Neural progenitor cell (in vitro differentiated cells): ENCODE results near the gene TBC1D14. TPM values are rescaled to one million over a fixed set of nuclear protein-coding genes. Genes with fewer than 3 reads are reported as not detected.

ENCODE experiments used
- DNase-seq: peaks from one replicate; pipeline ENCODE4 v3.0.0-alpha.2; 2016; ENCODE audit warnings: low spot score
- H2AFZ ChIP-seq: fragments of 200-600 bp; sonication (generic); replicated peaks from 2 replicates; pipeline ENCODE4 v1.6.1; 2016; ENCODE audit warnings: antibody characterized with exemption
- H3F3A ChIP-seq: fragments of 200-600 bp; sonication (generic); 2 replicates; pipeline ENCODE4 v1.6.1; 2016; ENCODE audit warnings: antibody characterized with exemption, low read depth
- H3K27ac ChIP-seq: fragments of 200-600 bp; sonication (generic); 2 replicates; pipeline ENCODE4 v1.5.1; 2016; ENCODE audit warnings: mild to moderate bottlenecking
- H3K27me3 ChIP-seq: fragments of 200-600 bp; sonication (generic); 2 replicates; pipeline ENCODE4 v1.6.1; 2016; ENCODE audit warnings: mild to moderate bottlenecking, moderate library complexity
- H3K36me3 ChIP-seq: fragments of 200-600 bp; sonication (generic); 2 replicates; pipeline ENCODE4 v1.5.1; 2016
- H3K4me1 ChIP-seq: fragments of 200-600 bp; sonication (generic); 2 replicates; pipeline ENCODE4 v1.6.1; 2016; ENCODE audit warnings: mixed run types
- H3K4me2 ChIP-seq: fragments of 200-600 bp; sonication (generic); 2 replicates; pipeline ENCODE4 v1.6.1; 2016
- H3K4me3 ChIP-seq: fragments of 200-600 bp; sonication (generic); 2 replicates; pipeline ENCODE4 v1.5.1; 2016
- H3K79me2 ChIP-seq: fragments of 200-600 bp; sonication (generic); 2 replicates; pipeline ENCODE4 v1.6.1; 2016; ENCODE audit warnings: low read depth
- H3K9ac ChIP-seq: fragments of 200-600 bp; sonication (generic); 2 replicates; pipeline ENCODE4 v1.6.1; 2016
- H3K9me3 ChIP-seq: fragments of 200-600 bp; sonication (generic); 2 replicates; pipeline ENCODE4 v1.5.1; 2016; ENCODE audit warnings: low read depth
- H4K20me1 ChIP-seq: fragments of 200-600 bp; sonication (generic); 2 replicates; pipeline ENCODE4 v1.6.1; 2016; ENCODE audit warnings: low read depth
- H3K27ac Mint-ChIP-seq: 3 replicates; pipeline ENCODE4 v1.8.0; 2021; ENCODE audit warnings: mixed read lengths
- H3K27me3 Mint-ChIP-seq: 2 replicates; pipeline ENCODE4 v1.8.0; 2022; ENCODE audit warnings: low read depth, mild to moderate bottlenecking, inconsistent platforms, moderate library complexity, mixed read lengths; ENCODE audit not compliant: insufficient read depth
- H3K36me3 Mint-ChIP-seq: 3 replicates; pipeline ENCODE4 v1.8.0; 2021; ENCODE audit warnings: mixed read lengths
- H3K4me1 Mint-ChIP-seq: 3 replicates; pipeline ENCODE4 v1.8.0; 2021; ENCODE audit warnings: mixed read lengths
- H3K4me3 Mint-ChIP-seq: 3 replicates; pipeline ENCODE4 v1.8.0; 2021; ENCODE audit warnings: mild to moderate bottlenecking, moderate library complexity, mixed read lengths
- H3K9me3 Mint-ChIP-seq: 3 replicates; pipeline ENCODE4 v1.8.0; 2020; ENCODE audit warnings: mixed read lengths
- CTCF ChIP-seq: fragments of 200-600 bp; sonication (generic); IDR thresholded peaks from 2 replicates; pipeline ENCODE4 v1.5.1; 2017; ENCODE audit warnings: antibody characterized with exemption, mild to moderate bottlenecking
- EZH2 ChIP-seq: fragments of 200-600 bp; sonication (generic); IDR thresholded peaks from 2 replicates; pipeline ENCODE4 v1.6.1; 2017; ENCODE audit warnings: antibody characterized with exemption, mild to moderate bottlenecking, moderate library complexity
- EZH2phosphoT487 ChIP-seq: fragments of 200-600 bp; sonication (generic); IDR thresholded peaks from 2 replicates; pipeline ENCODE4 v1.6.1; 2017; ENCODE audit warnings: antibody characterized with exemption
- total RNA-seq: library from RNA; depleted of rRNA; stranded (reverse); fragments of >200 nt; gene quantifications from 2 replicates; pipeline ENCODE4 v1.2.3, GENCODE V29; 2015; ENCODE audit warnings: low replicate concordance

Gene TBC1D14
- total RNA-seq, 1 donor from 2014 or later, result 47.9 TPM

DNA sequence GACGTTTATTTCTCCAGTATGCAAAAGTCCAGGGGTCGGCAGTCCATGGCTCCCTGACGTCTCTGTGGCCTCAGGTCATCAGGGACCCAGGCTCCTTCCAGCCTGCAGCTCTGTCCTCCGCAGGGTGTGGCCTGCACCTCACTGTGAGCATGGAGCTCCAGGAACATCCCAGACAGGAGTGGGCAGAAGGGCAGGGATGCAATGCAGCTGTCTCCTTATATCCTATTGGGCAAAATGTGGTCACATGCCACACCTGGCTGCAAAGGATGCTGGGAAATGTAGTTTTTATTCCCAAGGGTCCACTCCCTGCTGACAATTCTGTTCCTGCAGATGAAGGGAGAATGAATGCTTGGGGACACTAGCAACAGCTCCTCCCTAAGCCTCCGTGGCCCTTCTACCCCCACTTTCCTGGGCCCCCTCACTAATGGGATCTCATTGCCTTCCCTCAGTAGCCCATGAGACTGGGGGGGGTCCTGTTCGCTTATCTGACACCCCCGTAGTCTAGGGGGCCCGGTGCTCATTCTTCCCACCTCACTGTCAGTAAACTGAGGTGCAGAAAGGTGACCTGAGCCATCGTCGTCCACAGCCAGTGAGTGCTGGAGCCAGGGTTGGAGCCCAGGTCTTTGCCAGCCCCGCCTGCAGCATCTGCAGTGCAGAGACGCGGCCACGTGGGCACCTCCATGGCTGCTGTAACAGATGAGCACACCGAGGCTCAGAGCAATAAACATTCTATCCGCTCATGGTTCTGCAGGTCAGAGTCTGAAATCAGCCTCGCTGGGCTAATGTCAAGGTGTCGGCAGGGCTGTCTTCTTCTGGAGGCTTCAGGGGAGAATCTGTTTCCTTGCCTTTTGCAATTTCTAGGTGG, 164.1 kb downstream of the TBC1D14 start:
- DNase-seq, result peak; percentile 87
- Histone ChIP-seq H3K4me3 (no peak overlapping the region), H3K9me3 (no peaks in the 10 kb centered on the region), H3K9ac (no peak overlapping the region), H3K36me3 (no peaks in the 10 kb centered on the region), H3K4me2 (no peak overlapping the region), H3K4me1 (no peaks in the 10 kb centered on the region), H4K20me1 (no peaks in the 10 kb centered on the region), H3K27ac (no peak overlapping the region), H3F3A (peaks cover 4% of the 10 kb centered on the region), H2AFZ (no peak overlapping the region), H3K27me3 (peaks cover 26% of the 10 kb centered on the region), H3K79me2 (no peaks in the 10 kb centered on the region)
- TF ChIP-seq EZH2phosphoT487 (no peak), EZH2 (no peak), CTCF (no peak)
- no peaks in the 10 kb centered on the region for H3K36me3 Mint-ChIP-seq
- no peaks in the 10 kb centered on the region for H3K9me3 Mint-ChIP-seq
- no peak overlapping the region for H3K4me3 Mint-ChIP-seq
- H3K4me1 Mint-ChIP-seq, result peaks cover 9% of the 10 kb centered on the region
- H3K27ac Mint-ChIP-seq, result peak overlapping the region; percentile 62
- peaks cover 7% of the 10 kb centered on the region for H3K27me3 Mint-ChIP-seq

DNA sequence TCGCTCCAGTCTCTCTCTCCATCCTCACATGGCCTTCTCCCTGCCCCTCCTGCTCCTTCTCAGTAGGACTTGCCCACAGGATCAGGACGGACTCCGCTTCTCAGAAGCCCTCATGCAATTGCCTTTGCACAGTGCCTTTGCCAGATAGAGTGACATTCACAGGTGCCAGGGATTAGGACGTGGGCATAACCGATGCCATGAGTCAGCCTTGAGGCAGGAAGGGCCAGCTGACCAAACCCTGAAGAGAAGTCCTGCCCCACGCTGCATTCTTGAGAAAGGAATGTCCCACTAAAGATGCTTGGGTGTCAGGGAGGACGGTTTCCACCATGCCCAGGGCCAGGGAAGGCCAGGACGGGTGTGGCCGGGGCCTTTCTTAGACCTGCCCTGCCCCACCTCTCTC, 164.8 kb downstream of the TBC1D14 start:
- Histone ChIP-seq H4K20me1 (no peaks in the 10 kb centered on the region), H3K4me3 (no peak overlapping the region), H2AFZ (no peak overlapping the region), H3K4me1 (no peaks in the 10 kb centered on the region), H3K9ac (no peak overlapping the region), H3F3A (no peaks in the 10 kb centered on the region), H3K79me2 (no peaks in the 10 kb centered on the region), H3K27ac (no peak overlapping the region), H3K27me3 (peaks cover 19% of the 10 kb centered on the region), H3K4me2 (no peak overlapping the region), H3K36me3 (no peaks in the 10 kb centered on the region), H3K9me3 (no peaks in the 10 kb centered on the region)
- no peak for DNase-seq
- Mint-ChIP-seq H3K36me3 (no peaks in the 10 kb centered on the region), H3K4me1 (peaks cover 7% of the 10 kb centered on the region), H3K27me3 (peaks cover 7% of the 10 kb centered on the region), H3K9me3 (peaks cover 2% of the 10 kb centered on the region), H3K27ac (peak overlapping the region; percentile 62), H3K4me3 (no peak overlapping the region)
- TF ChIP-seq EZH2 (no peak), EZH2phosphoT487 (no peak), CTCF (no peak)

DNA sequence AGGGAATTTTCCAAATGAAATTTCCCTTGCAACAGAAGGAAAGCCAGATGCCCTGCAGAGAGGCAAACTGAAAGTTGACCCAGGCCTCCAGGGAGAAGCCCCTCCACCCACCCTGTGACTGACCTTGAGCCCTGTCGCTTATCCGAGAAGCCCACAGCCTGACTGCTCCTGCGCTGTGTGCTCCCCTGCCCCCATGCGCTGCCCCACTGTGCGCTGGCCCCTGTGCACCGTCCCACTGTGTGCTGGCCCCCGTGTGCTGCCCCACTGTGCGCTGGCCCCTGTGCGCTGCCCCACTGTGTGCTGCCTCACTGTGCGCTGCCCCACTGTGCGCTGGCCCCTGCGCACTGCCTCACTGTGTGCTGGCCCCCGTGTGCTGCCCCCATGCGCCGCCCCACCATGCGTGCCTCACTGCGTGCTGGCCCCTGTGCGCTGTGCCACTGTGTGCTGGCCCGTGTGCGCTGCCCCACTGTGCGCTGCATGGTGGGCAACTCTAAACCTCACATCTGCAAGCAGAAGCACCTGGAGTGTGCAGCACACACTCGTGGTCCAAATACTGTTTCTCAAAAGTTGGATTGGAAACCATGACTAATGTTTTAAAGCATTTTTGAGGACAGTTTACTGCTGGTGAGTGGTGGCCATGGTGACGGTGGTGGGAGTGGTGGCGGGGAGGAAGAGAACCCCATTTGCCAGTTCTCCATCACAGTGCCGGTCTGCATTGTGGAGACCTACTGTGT, 166.5 kb downstream of the TBC1D14 start:
- Histone ChIP-seq H4K20me1 (no peaks in the 10 kb centered on the region), H3K27ac (no peak overlapping the region), H3F3A (no peaks in the 10 kb centered on the region), H3K4me2 (no peak overlapping the region), H3K9ac (no peak overlapping the region), H3K9me3 (peaks cover 5% of the 10 kb centered on the region), H2AFZ (no peak overlapping the region), H3K79me2 (no peaks in the 10 kb centered on the region), H3K36me3 (no peaks in the 10 kb centered on the region), H3K4me3 (no peak overlapping the region), H3K4me1 (no peaks in the 10 kb centered on the region), H3K27me3 (peaks cover 19% of the 10 kb centered on the region)
- H3K27ac Mint-ChIP-seq, result no peak overlapping the region
- no peak for DNase-seq
- H3K4me1 Mint-ChIP-seq, result no peaks in the 10 kb centered on the region
- no peaks in the 10 kb centered on the region for H3K36me3 Mint-ChIP-seq
- peaks cover 3% of the 10 kb centered on the region for H3K27me3 Mint-ChIP-seq
- no peak for TF ChIP-seq EZH2phosphoT487
- no peak for TF ChIP-seq EZH2
- TF ChIP-seq CTCF, result no peak
- H3K9me3 Mint-ChIP-seq, result peaks cover 4% of the 10 kb centered on the region
- peak overlapping the region; percentile 15 for H3K4me3 Mint-ChIP-seq
